ENCODE data around the gene DHX36. TPM values are rescaled to one million over a fixed set of nuclear protein-coding genes. Genes with fewer than 3 reads are reported as not detected.

DHX36 gene, protein sequence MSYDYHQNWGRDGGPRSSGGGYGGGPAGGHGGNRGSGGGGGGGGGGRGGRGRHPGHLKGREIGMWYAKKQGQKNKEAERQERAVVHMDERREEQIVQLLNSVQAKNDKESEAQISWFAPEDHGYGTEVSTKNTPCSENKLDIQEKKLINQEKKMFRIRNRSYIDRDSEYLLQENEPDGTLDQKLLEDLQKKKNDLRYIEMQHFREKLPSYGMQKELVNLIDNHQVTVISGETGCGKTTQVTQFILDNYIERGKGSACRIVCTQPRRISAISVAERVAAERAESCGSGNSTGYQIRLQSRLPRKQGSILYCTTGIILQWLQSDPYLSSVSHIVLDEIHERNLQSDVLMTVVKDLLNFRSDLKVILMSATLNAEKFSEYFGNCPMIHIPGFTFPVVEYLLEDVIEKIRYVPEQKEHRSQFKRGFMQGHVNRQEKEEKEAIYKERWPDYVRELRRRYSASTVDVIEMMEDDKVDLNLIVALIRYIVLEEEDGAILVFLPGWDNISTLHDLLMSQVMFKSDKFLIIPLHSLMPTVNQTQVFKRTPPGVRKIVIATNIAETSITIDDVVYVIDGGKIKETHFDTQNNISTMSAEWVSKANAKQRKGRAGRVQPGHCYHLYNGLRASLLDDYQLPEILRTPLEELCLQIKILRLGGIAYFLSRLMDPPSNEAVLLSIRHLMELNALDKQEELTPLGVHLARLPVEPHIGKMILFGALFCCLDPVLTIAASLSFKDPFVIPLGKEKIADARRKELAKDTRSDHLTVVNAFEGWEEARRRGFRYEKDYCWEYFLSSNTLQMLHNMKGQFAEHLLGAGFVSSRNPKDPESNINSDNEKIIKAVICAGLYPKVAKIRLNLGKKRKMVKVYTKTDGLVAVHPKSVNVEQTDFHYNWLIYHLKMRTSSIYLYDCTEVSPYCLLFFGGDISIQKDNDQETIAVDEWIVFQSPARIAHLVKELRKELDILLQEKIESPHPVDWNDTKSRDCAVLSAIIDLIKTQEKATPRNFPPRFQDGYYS
- 10 to 100 TPM; 40.1 to 41.3 TPM for total RNA-seq

DNA sequence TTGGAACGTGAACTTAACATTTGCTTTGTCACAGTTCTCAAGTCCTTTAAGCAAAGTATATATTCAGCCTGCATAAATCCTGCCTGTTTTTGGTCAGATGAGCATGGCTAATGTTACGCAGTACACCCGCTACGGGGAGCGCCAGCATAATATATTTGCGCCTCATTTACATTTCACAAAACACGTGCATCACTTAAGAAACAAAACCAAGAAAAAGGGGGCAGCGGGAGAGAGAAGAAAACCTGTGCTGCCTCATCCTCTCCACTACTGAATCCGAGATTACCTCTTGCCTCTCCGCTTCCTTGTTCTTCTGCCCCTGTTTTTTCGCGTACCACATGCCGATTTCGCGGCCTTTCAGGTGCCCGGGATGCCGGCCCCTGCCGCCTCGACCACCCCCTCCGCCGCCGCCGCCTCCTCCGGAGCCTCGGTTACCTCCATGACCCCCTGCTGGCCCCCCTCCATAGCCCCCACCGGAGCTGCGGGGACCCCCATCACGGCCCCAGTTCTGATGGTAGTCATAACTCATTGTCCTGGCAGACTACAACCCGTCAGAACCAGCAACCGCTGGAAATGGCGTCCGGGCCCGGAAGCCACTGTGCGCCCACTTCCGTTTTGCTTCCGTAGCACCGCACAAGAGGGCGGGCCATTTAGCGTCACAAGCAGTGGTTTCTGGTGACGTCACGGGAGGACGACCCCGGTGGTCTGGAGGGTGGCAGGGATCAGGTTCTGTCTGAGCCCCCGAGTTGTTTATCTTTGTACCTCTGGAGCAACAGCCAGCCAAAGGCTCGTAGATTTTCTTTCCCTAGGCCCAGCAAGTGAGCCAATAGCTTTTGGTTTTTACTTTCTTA lies at the start of gene DHX36:
TSS of gene DHX36 (minus strand) at position 597 of the 848 bp plus-strand sequence. CDS start at position 526, 71 bp downstream.
- peaks cover 0 to 40% of the 10 kb centered on the region in 2 donors for H3K4me1 ChIP-seq
- DNase-seq (ENCODE audit: low spot score) = peak; percentile 92
- no peak for TF ChIP-seq CTCF (IDR thresholded peaks at IDR 0.05)
- H3K4me3 ChIP-seq = peak within 1 kb of the TSS; percentile 74 to 78
- H3K27ac ChIP-seq = peak within 1 kb of the TSS; percentile 86 to 92
- H3K36me3 ChIP-seq = no peaks in the 10 kb centered on the region
- H3K27me3 ChIP-seq = no peaks in the 10 kb centered on the region
- H3K9me3 ChIP-seq = no peaks in the 10 kb centered on the region

GRCh38 chr3:154367221-154367620 lies 42.9 kb upstream of the DHX36 start:
- Histone ChIP-seq H3K4me3 (no peak overlapping the region), H3K27me3 (no peaks in the 10 kb centered on the region), H3K36me3 (no peaks in the 10 kb centered on the region), H3K4me1 (no peaks in the 10 kb centered on the region), H3K27ac (no peak overlapping the region), H3K9me3 (no peaks in the 10 kb centered on the region)
- no peak for TF ChIP-seq CTCF (IDR thresholded peaks at IDR 0.05)
- no peak for DNase-seq (ENCODE audit: low spot score)

- Histone ChIP-seq H3K36me3 (no peaks in the 10 kb centered on the region), H3K27ac (no peak overlapping the region), H3K27me3 (no peaks in the 10 kb centered on the region), H3K4me1 (no peaks in the 10 kb centered on the region), H3K4me3 (no peak overlapping the region), H3K9me3 (no peaks in the 10 kb centered on the region)
- TF ChIP-seq CTCF (IDR thresholded peaks at IDR 0.05) = no peak
- no peak for DNase-seq (ENCODE audit: low spot score)
These were observed 40.6 kb upstream of the DHX36 start for GRCh38 chr3:154364849-154365248.

GRCh38 chr3:154361099-154361498 lies 36.8 kb upstream of the DHX36 start:
- H3K36me3 ChIP-seq = no peaks in the 10 kb centered on the region
- H3K27me3 ChIP-seq = no peaks in the 10 kb centered on the region
- H3K4me1 ChIP-seq = no peaks in the 10 kb centered on the region
- H3K9me3 ChIP-seq = no peaks in the 10 kb centered on the region
- no peak overlapping the region for H3K4me3 ChIP-seq
- TF ChIP-seq CTCF (IDR thresholded peaks at IDR 0.05) = no peak
- no peak overlapping the region for H3K27ac ChIP-seq
- DNase-seq (ENCODE audit: low spot score) = no peak

DNA sequence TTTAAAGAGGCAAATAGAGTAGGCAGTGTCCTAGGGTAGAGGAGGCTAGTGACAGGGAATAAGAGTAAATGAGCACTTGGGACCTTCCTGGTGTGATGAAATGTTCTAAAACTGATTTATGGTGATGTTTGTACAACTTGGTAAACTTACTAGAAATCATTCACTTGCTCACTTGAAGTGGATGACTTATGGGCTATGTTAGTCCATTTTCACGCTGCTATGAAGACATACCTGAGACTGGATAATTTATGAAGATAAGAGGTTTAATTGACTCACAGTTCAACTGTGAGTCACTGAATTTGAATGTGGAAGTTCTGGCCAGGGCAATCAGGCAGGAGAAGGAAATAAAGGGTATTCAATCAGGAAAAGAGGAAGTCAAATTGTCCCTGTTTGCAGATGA lies 31.7 kb upstream of the DHX36 start:
- no peaks in the 10 kb centered on the region for H3K36me3 ChIP-seq
- H3K27me3 ChIP-seq = no peaks in the 10 kb centered on the region
- TF ChIP-seq CTCF (IDR thresholded peaks at IDR 0.05) = no peak
- DNase-seq (ENCODE audit: low spot score) = no peak
- no peaks in the 10 kb centered on the region for H3K9me3 ChIP-seq
- H3K27ac ChIP-seq = no peak overlapping the region
- no peak overlapping the region for H3K4me3 ChIP-seq
- no peaks in the 10 kb centered on the region for H3K4me1 ChIP-seq

Data from right atrium auricular region (tissue), 2 donors.